ENCODE results near the gene DUSP28.

DUSP28 gene

GRCh38 chr2:240595381-240596079, 35.4 kb downstream of the DUSP28 start:
- no peak overlapping the region for H3K4me3 Mint-ChIP-seq
- no peak overlapping the region for H3K27ac Mint-ChIP-seq
- intact Hi-C loops (cut with micrococcal nuclease) = loop anchor here (10.0 kb wide), 1 partner anchor 109 kb away; no protein-coding TSS in a partner anchor
- H3K9me3 Mint-ChIP-seq = no peaks in the 10 kb centered on the region
- H3K4me1 Mint-ChIP-seq (ENCODE audit: low read depth) = peaks cover 14% of the 10 kb centered on the region
- H3K27me3 Mint-ChIP-seq = no peaks in the 10 kb centered on the region
- peaks cover 100% of the 10 kb centered on the region for H3K36me3 Mint-ChIP-seq (ENCODE audit: low read depth)

GRCh38 chr2:240596080-240596460, 35.9 kb downstream of the DUSP28 start:
- H3K36me3 Mint-ChIP-seq (ENCODE audit: low read depth) = peaks cover 100% of the 10 kb centered on the region
- no peaks in the 10 kb centered on the region for H3K27me3 Mint-ChIP-seq
- H3K4me1 Mint-ChIP-seq (ENCODE audit: low read depth) = peaks cover 14% of the 10 kb centered on the region
- no peaks in the 10 kb centered on the region for H3K9me3 Mint-ChIP-seq
- H3K27ac Mint-ChIP-seq = no peak overlapping the region
- intact Hi-C loops (cut with micrococcal nuclease) = loop anchor here (10.0 kb wide), 1 partner anchor 109 kb away; no protein-coding TSS in a partner anchor
- H3K4me3 Mint-ChIP-seq = no peak overlapping the region

- Mint-ChIP-seq H3K27me3 (no peaks in the 10 kb centered on the region), H3K4me3 (no peak overlapping the region), H3K27ac (no peak overlapping the region), H3K36me3 (ENCODE audit: low read depth) (peaks cover 100% of the 10 kb centered on the region), H3K9me3 (no peaks in the 10 kb centered on the region), H3K4me1 (ENCODE audit: low read depth) (peaks cover 14% of the 10 kb centered on the region)
- intact Hi-C loops (cut with micrococcal nuclease) = loop anchor here (10.0 kb wide), 1 partner anchor 108 kb away; no protein-coding TSS in a partner anchor
Observed at GRCh38 chr2:240596491-240596931, 36.4 kb downstream of the DUSP28 start.

GRCh38 chr2:240597054-240597418, 36.9 kb downstream of the DUSP28 start:
- H3K4me1 Mint-ChIP-seq (ENCODE audit: low read depth) = peaks cover 14% of the 10 kb centered on the region
- no peaks in the 10 kb centered on the region for H3K9me3 Mint-ChIP-seq
- no peak overlapping the region for H3K4me3 Mint-ChIP-seq
- H3K27me3 Mint-ChIP-seq = no peaks in the 10 kb centered on the region
- no peak overlapping the region for H3K27ac Mint-ChIP-seq
- intact Hi-C loops (cut with micrococcal nuclease) = loop anchor here (10.0 kb wide), 1 partner anchor 108 kb away; no protein-coding TSS in a partner anchor
- peaks cover 100% of the 10 kb centered on the region for H3K36me3 Mint-ChIP-seq (ENCODE audit: low read depth)

- no peaks in the 10 kb centered on the region for H3K9me3 Mint-ChIP-seq
- intact Hi-C loops (cut with micrococcal nuclease) = loop anchor here (10.0 kb wide), 1 partner anchor 107 kb away; no protein-coding TSS in a partner anchor
- H3K27me3 Mint-ChIP-seq = no peaks in the 10 kb centered on the region
- H3K36me3 Mint-ChIP-seq (ENCODE audit: low read depth) = peaks cover 100% of the 10 kb centered on the region
- no peak overlapping the region for H3K4me3 Mint-ChIP-seq
- peaks cover 14% of the 10 kb centered on the region for H3K4me1 Mint-ChIP-seq (ENCODE audit: low read depth)
- no peak overlapping the region for H3K27ac Mint-ChIP-seq
Observed at GRCh38 chr2:240597419-240598181, 37.4 kb downstream of the DUSP28 start.

GRCh38 chr2:240598311-240598911, 38.3 kb downstream of the DUSP28 start:
- H3K36me3 Mint-ChIP-seq (ENCODE audit: low read depth) = peaks cover 100% of the 10 kb centered on the region
- no peaks in the 10 kb centered on the region for H3K9me3 Mint-ChIP-seq
- no peak overlapping the region for H3K4me3 Mint-ChIP-seq
- no peak overlapping the region for H3K27ac Mint-ChIP-seq
- no peaks in the 10 kb centered on the region for H3K27me3 Mint-ChIP-seq
- intact Hi-C loops (cut with micrococcal nuclease) = loop anchor here (10.0 kb wide), 1 partner anchor 106 kb away; no protein-coding TSS in a partner anchor
- H3K4me1 Mint-ChIP-seq (ENCODE audit: low read depth) = peaks cover 22% of the 10 kb centered on the region

- Mint-ChIP-seq H3K27me3 (no peaks in the 10 kb centered on the region), H3K4me1 (ENCODE audit: low read depth) (peaks cover 29% of the 10 kb centered on the region), H3K36me3 (ENCODE audit: low read depth) (peaks cover 95% of the 10 kb centered on the region), H3K27ac (no peak overlapping the region), H3K9me3 (no peaks in the 10 kb centered on the region), H3K4me3 (no peak overlapping the region)
- intact Hi-C loops (cut with micrococcal nuclease) = loop anchor here (10.0 kb wide), 1 partner anchor 106 kb away; no protein-coding TSS in a partner anchor
Observed at GRCh38 chr2:240599141-240599583, 39.0 kb downstream of the DUSP28 start.

GRCh38 chr2:240600451-240600961, 40.3 kb downstream of the DUSP28 start:
- peaks cover 82% of the 10 kb centered on the region for H3K36me3 Mint-ChIP-seq (ENCODE audit: low read depth)
- no peaks in the 10 kb centered on the region for H3K9me3 Mint-ChIP-seq
- peaks cover 30% of the 10 kb centered on the region for H3K4me1 Mint-ChIP-seq (ENCODE audit: low read depth)
- H3K27ac Mint-ChIP-seq = no peak overlapping the region
- intact Hi-C loops (cut with micrococcal nuclease) = loop anchor here (5.0 kb wide), 1 partner anchor 37 kb away; no protein-coding TSS in a partner anchor
- no peaks in the 10 kb centered on the region for H3K27me3 Mint-ChIP-seq
- H3K4me3 Mint-ChIP-seq = no peak overlapping the region

GRCh38 chr2:240601061-240601830, 41.1 kb downstream of the DUSP28 start:
- no peak overlapping the region for H3K4me3 Mint-ChIP-seq
- H3K27me3 Mint-ChIP-seq = no peaks in the 10 kb centered on the region
- peaks cover 23% of the 10 kb centered on the region for H3K4me1 Mint-ChIP-seq (ENCODE audit: low read depth)
- no peak overlapping the region for H3K27ac Mint-ChIP-seq
- H3K36me3 Mint-ChIP-seq (ENCODE audit: low read depth) = peaks cover 74% of the 10 kb centered on the region
- intact Hi-C loops (cut with micrococcal nuclease) = loop anchor here (5.0 kb wide), 1 partner anchor 36 kb away; no protein-coding TSS in a partner anchor
- H3K9me3 Mint-ChIP-seq = no peaks in the 10 kb centered on the region

GRCh38 chr2:240601831-240602160, 41.6 kb downstream of the DUSP28 start:
- H3K4me3 Mint-ChIP-seq = no peak overlapping the region
- H3K27me3 Mint-ChIP-seq = no peaks in the 10 kb centered on the region
- no peaks in the 10 kb centered on the region for H3K9me3 Mint-ChIP-seq
- H3K27ac Mint-ChIP-seq = no peak overlapping the region
- peaks cover 69% of the 10 kb centered on the region for H3K36me3 Mint-ChIP-seq (ENCODE audit: low read depth)
- H3K4me1 Mint-ChIP-seq (ENCODE audit: low read depth) = peaks cover 23% of the 10 kb centered on the region
- intact Hi-C loops (cut with micrococcal nuclease) = loop anchor here (5.0 kb wide), 1 partner anchor 36 kb away; no protein-coding TSS in a partner anchor

- no peak overlapping the region for H3K27ac Mint-ChIP-seq
- H3K4me3 Mint-ChIP-seq = no peak overlapping the region
- no peaks in the 10 kb centered on the region for H3K27me3 Mint-ChIP-seq
- intact Hi-C loops (cut with micrococcal nuclease) = loop anchor here (5.0 kb wide), 1 partner anchor 35 kb away; no protein-coding TSS in a partner anchor
- H3K36me3 Mint-ChIP-seq (ENCODE audit: low read depth) = peaks cover 62% of the 10 kb centered on the region
- no peaks in the 10 kb centered on the region for H3K9me3 Mint-ChIP-seq
- H3K4me1 Mint-ChIP-seq (ENCODE audit: low read depth) = peaks cover 24% of the 10 kb centered on the region
Observed at GRCh38 chr2:240602266-240603050, 42.3 kb downstream of the DUSP28 start.

- Mint-ChIP-seq H3K4me3 (no peak overlapping the region), H3K36me3 (ENCODE audit: low read depth) (peaks cover 54% of the 10 kb centered on the region), H3K27ac (no peak overlapping the region), H3K27me3 (no peaks in the 10 kb centered on the region), H3K9me3 (no peaks in the 10 kb centered on the region), H3K4me1 (ENCODE audit: low read depth) (peaks cover 30% of the 10 kb centered on the region)
- intact Hi-C loops (cut with micrococcal nuclease) = loop anchor here (5.0 kb wide), 1 partner anchor 34 kb away; no protein-coding TSS in a partner anchor
Observed at GRCh38 chr2:240603081-240603835, 43.1 kb downstream of the DUSP28 start.
